ENCODE data around the gene LILRA1. TPM values are rescaled to one million over a fixed set of nuclear protein-coding genes. Genes with fewer than 3 reads are reported as not detected.

LILRA1 gene
- total RNA-seq, result 0.22 TPM

GRCh38 chr19:54593445-54593844, at the start of gene LILRA1:
Gene LILRA1 (plus strand): TSS chr19:54593632. CDS start chr19:54594245, 613 bp downstream.

GRCh38 chr19:54573330-54573872, 20.0 kb upstream of the LILRA1 start, which contains the start of gene LILRA2:
Gene LILRA2 (plus strand): TSS chr19:54573790. CDS start chr19:54573879, 89 bp downstream.

GRCh38 chr19:54630262-54630661, 36.8 kb downstream of the LILRA1 start, which contains the start of gene LILRB1:
Gene LILRB1 (plus strand): TSS chr19:54630484. CDS start chr19:54631074, 590 bp downstream.

Other genes starting within 250 kb of the LILRA1 start
- gene LAIR1, start 228.7 kb upstream of the LILRA1 start, total RNA-seq, result 5.1 TPM
- gene TTYH1, start 178.2 kb upstream of the LILRA1 start, total RNA-seq, result 99.3 TPM
- gene LENG8, start 144.4 kb upstream of the LILRA1 start, total RNA-seq, result 132 TPM
- gene LENG9, start 129.9 kb upstream of the LILRA1 start, total RNA-seq, result 2.7 TPM
- gene CDC42EP5, start 120.3 kb upstream of the LILRA1 start, total RNA-seq, result 16.4 TPM
- gene LAIR2, start 90.8 kb upstream of the LILRA1 start, total RNA-seq, result not detected
- not detected for gene LILRA2, start 19.8 kb upstream of the LILRA1 start, total RNA-seq
- gene LILRB1, start 36.9 kb downstream of the LILRA1 start, total RNA-seq, result 0.71 TPM
- gene LILRB4, start 69.4 kb downstream of the LILRA1 start, total RNA-seq, result 0.71 TPM
- gene KIR3DL3, start 130.8 kb downstream of the LILRA1 start, total RNA-seq, result not detected
- not detected for gene KIR2DL3, start 144.9 kb downstream of the LILRA1 start, total RNA-seq
- not detected for gene KIR2DL1, start 176.2 kb downstream of the LILRA1 start, total RNA-seq
- gene KIR2DL4, start 210.0 kb downstream of the LILRA1 start, total RNA-seq, result not detected
- gene KIR3DL1, start 222.8 kb downstream of the LILRA1 start, total RNA-seq, result 0.22 TPM
- gene KIR2DS4, start 239.0 kb downstream of the LILRA1 start, total RNA-seq, result not detected